Astrocyte (in vitro differentiated cells and primary cell): ENCODE data around the gene BPI. TPM values are rescaled to one million over a fixed set of nuclear protein-coding genes. Genes with fewer than 3 reads are reported as not detected.

Experiments
- DNase-seq: peaks from one replicate; pipeline ENCODE4 v3.0.0-alpha.2; 2010; ENCODE audit warnings: low read depth
- FAIRE-seq: peaks from 2 replicates; lab custom pipeline; 2011; peaks lifted over from hg19 to GRCh38; lab: Jason Lieb, UNC
- H2AFZ ChIP-seq: 2 replicates; pipeline ENCODE4 v1.6.0; 2012; ENCODE audit warnings: low read depth, low read length, inconsistent platforms
- H3K27ac ChIP-seq: 2 replicates; pipeline ENCODE4 v1.5.1; 2011; ENCODE audit warnings: low read depth, low read length, inconsistent platforms
- H3K27me3 ChIP-seq: 2 replicates; pipeline ENCODE4 v1.6.0; 2011; ENCODE audit warnings: low read length, inconsistent platforms; ENCODE audit not compliant: insufficient read depth
- H3K36me3 ChIP-seq: 2 replicates; pipeline ENCODE4 v1.5.1; 2011; ENCODE audit warnings: low read length, inconsistent platforms; ENCODE audit not compliant: insufficient read depth
- H3K4me1 ChIP-seq: 2 replicates; pipeline ENCODE4 v1.5.1; 2011; ENCODE audit warnings: low read length, inconsistent platforms; ENCODE audit not compliant: insufficient read depth
- H3K4me2 ChIP-seq: 2 replicates; pipeline ENCODE4 v1.6.0; 2012; ENCODE audit warnings: low read length, inconsistent platforms
- H3K4me3 ChIP-seq: 2 replicates; pipeline ENCODE4 v1.5.1; 2011; ENCODE audit warnings: low read depth, mild to moderate bottlenecking, low read length, inconsistent platforms; ENCODE audit not compliant: insufficient read depth
- H3K79me2 ChIP-seq: 2 replicates; pipeline ENCODE4 v1.6.0; 2012; ENCODE audit warnings: mild to moderate bottlenecking, low read length, inconsistent platforms; ENCODE audit not compliant: insufficient read depth
- H3K9ac ChIP-seq: 2 replicates; pipeline ENCODE4 v1.6.0; 2012; ENCODE audit warnings: mild to moderate bottlenecking, low read length, inconsistent platforms
- H3K9me3 ChIP-seq: 2 replicates; pipeline ENCODE4 v1.5.1; 2012; ENCODE audit warnings: low read depth, mild to moderate bottlenecking, low read length, inconsistent platforms; ENCODE audit not compliant: insufficient read depth
- H4K20me1 ChIP-seq: 2 replicates; pipeline ENCODE4 v1.6.0; 2012; ENCODE audit warnings: low read length, inconsistent platforms; ENCODE audit not compliant: insufficient read depth
- H3K27ac Mint-ChIP-seq: one replicate; pipeline ENCODE4 v1.8.0; 2021; ENCODE audit warnings: mild to moderate bottlenecking, mixed read lengths; ENCODE audit not compliant: unreplicated experiment
- H3K27me3 Mint-ChIP-seq: one replicate; pipeline ENCODE4 v1.8.0; 2021; ENCODE audit warnings: low read depth, mixed read lengths; ENCODE audit not compliant: unreplicated experiment
- H3K36me3 Mint-ChIP-seq: one replicate; pipeline ENCODE4 v1.8.0; 2021; ENCODE audit warnings: low read depth, mixed read lengths; ENCODE audit not compliant: unreplicated experiment
- H3K4me1 Mint-ChIP-seq: one replicate; pipeline ENCODE4 v1.8.0; 2021; ENCODE audit warnings: low read depth, mixed read lengths; ENCODE audit not compliant: unreplicated experiment
- H3K4me3 Mint-ChIP-seq: one replicate; pipeline ENCODE4 v1.8.0; 2021; ENCODE audit warnings: mild to moderate bottlenecking, moderate library complexity, mixed read lengths; ENCODE audit not compliant: unreplicated experiment
- H3K9me3 Mint-ChIP-seq: one replicate; pipeline ENCODE4 v1.8.0; 2021; ENCODE audit warnings: mild to moderate bottlenecking, mixed read lengths; ENCODE audit not compliant: unreplicated experiment
- EZH2 ChIP-seq: IDR thresholded peaks from 2 replicates; pipeline ENCODE4 v1.6.1; 2012; ENCODE audit warnings: mild to moderate bottlenecking, low read length, inconsistent platforms; ENCODE audit not compliant: insufficient read depth
- total RNA-seq: library from RNA; stranded (reverse); gene quantifications from 2 replicates; pipeline ENCODE4 v1.2.1, GENCODE V29; 2021
- TF ChIP-seq, protein P1 (sequence below): IDR thresholded peaks from 2 replicates; pipeline ENCODE4 v1.5.1; 2011; ENCODE audit warnings: low read depth, mild to moderate bottlenecking, inconsistent platforms, low read length, moderate library complexity; ENCODE audit not compliant: insufficient read depth

Gene BPI
- total RNA-seq, 1 donor from 2014 or later, result not detected

DNA sequence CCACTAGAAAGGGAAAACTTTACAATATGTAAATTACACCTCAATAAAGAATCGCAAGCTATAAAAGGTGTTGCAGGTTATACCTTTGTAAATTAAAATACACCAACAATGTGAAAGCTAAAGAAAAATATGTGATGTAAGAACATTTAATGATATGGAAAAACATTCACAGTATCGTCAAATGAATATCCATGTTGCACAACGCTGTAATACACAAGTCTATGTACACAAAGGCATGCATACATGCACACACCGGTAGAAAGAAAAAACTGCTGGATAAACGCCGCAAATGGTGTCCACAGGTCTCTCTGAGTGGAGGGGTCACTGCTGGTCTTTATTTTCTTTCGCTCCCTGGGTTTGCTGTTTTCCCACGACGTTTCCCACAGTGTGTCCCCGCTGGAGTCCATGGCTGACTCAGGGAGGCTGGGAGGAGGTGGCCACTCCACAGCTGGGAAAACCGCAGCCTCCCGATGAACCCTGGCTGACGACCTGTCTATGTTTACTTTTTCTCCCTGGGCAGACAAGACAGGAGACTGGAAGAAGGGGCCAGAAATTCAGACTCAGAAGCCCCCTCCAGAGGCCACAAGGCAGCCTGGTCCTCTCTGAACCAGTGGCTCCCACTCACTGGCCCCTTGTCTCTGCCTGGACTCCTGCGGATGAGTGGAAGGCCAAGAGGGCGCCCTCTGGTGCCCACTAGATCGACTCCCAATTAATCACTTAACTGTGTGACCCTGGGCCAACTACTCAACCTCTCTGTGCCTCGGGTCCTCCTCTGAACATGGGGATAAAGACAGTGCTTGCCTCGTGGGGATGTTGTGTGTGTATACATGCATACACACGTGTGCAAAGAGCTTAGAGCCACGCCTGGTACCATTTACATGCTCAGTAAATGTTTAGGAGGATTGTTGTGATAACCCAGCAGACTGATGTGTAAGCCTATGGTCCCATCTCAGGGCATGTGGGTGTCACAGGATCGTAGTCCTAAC lies 12.8 kb upstream of the BPI start:
- H2AFZ ChIP-seq, result no peak overlapping the region
- Mint-ChIP-seq H3K4me3 (no peak overlapping the region), H3K4me1 (peaks cover 13% of the 10 kb centered on the region), H3K9me3 (peaks cover 9% of the 10 kb centered on the region), H3K27me3 (peaks cover 22% of the 10 kb centered on the region), H3K27ac (no peak overlapping the region), H3K36me3 (no peaks in the 10 kb centered on the region)
- no peaks in the 10 kb centered on the region for H4K20me1 ChIP-seq
- no peak for TF ChIP-seq EZH2
- TF ChIP-seq, protein P1, sequence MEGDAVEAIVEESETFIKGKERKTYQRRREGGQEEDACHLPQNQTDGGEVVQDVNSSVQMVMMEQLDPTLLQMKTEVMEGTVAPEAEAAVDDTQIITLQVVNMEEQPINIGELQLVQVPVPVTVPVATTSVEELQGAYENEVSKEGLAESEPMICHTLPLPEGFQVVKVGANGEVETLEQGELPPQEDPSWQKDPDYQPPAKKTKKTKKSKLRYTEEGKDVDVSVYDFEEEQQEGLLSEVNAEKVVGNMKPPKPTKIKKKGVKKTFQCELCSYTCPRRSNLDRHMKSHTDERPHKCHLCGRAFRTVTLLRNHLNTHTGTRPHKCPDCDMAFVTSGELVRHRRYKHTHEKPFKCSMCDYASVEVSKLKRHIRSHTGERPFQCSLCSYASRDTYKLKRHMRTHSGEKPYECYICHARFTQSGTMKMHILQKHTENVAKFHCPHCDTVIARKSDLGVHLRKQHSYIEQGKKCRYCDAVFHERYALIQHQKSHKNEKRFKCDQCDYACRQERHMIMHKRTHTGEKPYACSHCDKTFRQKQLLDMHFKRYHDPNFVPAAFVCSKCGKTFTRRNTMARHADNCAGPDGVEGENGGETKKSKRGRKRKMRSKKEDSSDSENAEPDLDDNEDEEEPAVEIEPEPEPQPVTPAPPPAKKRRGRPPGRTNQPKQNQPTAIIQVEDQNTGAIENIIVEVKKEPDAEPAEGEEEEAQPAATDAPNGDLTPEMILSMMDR, result peak; percentile 52
- H3K36me3 ChIP-seq, result no peaks in the 10 kb centered on the region
- peak overlapping the region; percentile 50 for H3K27ac ChIP-seq
- H3K79me2 ChIP-seq, result no peaks in the 10 kb centered on the region
- DNase-seq, result peak; percentile 79
- H3K9me3 ChIP-seq, result no peaks in the 10 kb centered on the region
- no peaks in the 10 kb centered on the region for H3K27me3 ChIP-seq
- FAIRE-seq, result no peak
- peak overlapping the region; percentile 34 for H3K9ac ChIP-seq
- H3K4me3 ChIP-seq, result no peak overlapping the region
- H3K4me2 ChIP-seq, result peak overlapping the region; percentile 29
- peaks cover 25% of the 10 kb centered on the region for H3K4me1 ChIP-seq

DNA sequence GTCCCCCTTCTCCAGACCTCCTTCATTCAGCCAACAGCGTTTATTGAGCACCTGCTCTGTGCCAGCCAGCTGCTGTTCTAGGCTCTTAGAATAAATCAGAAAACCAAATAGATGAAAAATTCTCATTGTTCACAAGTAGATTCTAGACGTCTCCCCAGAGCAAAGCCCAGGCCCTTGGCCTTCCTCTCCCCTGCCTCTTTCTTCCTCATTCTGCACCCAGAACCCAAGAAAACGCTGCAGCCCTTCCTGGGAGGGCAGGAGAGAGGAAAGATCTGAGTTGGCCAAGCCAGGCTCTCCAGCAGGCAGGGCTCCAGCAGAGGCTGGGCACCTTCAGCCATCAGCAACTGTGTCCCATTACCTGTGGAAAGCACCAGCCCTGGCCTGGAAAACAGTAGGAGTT lies 12.0 kb upstream of the BPI start:
- TF ChIP-seq EZH2, result no peak
- TF ChIP-seq, protein P1, result no peak
- Mint-ChIP-seq H3K4me3 (no peak overlapping the region), H3K4me1 (peaks cover 8% of the 10 kb centered on the region)

More for the DNA sequence above, 12.0 kb upstream of the BPI start:
- H3K27me3 ChIP-seq, result no peaks in the 10 kb centered on the region
- H3K79me2 ChIP-seq, result no peaks in the 10 kb centered on the region
- DNase-seq (no peak), FAIRE-seq (no peak)
- H3K4me1 ChIP-seq, result peaks cover 18% of the 10 kb centered on the region
- no peak overlapping the region for H3K9ac ChIP-seq
- Mint-ChIP-seq H3K9me3 (peaks cover 9% of the 10 kb centered on the region), H3K27me3 (peaks cover 25% of the 10 kb centered on the region), H3K36me3 (no peaks in the 10 kb centered on the region), H3K27ac (no peak overlapping the region)
- no peaks in the 10 kb centered on the region for H4K20me1 ChIP-seq
- no peak overlapping the region for H3K4me3 ChIP-seq
- no peak overlapping the region for H3K4me2 ChIP-seq
- H3K36me3 ChIP-seq, result no peaks in the 10 kb centered on the region
- H3K9me3 ChIP-seq, result no peaks in the 10 kb centered on the region
- H3K27ac ChIP-seq, result no peak overlapping the region
- H2AFZ ChIP-seq, result no peak overlapping the region
